Hematopoietic multipotent progenitor cell treated with erythropoietin and hydrocortisone succinate and interleukin-3 and kit ligand, for 15 days (in vitro differentiated cells): Measurements from ENCODE around the gene FBXO21.
A peak's percentile ranks its signal among the peaks of the same experiment; 100 is the strongest.
"Not testable (repeated sequence)": the region's sequence is repeated elsewhere in the genome, so short reads cannot be mapped to it uniquely, and the experiment has no call there.

Source experiments
- DNase-seq: peaks from one replicate; pipeline ENCODE4 v3.0.0-alpha.2; 2015; ENCODE audit warnings: low spot score

The FBXO21 gene

GRCh38 chr12:117134721-117135120 is 55.5 kb downstream of the FBXO21 start:
- DNase-seq, result no peak

- DNase-seq, result no peak
Measured at GRCh38 chr12:117134059-117134458, 56.2 kb downstream of the FBXO21 start.

- no peak for DNase-seq
Measured at GRCh38 chr12:117130801-117131200, 59.5 kb downstream of the FBXO21 start.

- no peak for DNase-seq
Measured at GRCh38 chr12:117129391-117129790, 60.9 kb downstream of the FBXO21 start.

GRCh38 chr12:117127933-117128823 is 62.1 kb downstream of the FBXO21 start:
- DNase-seq, result no peak

GRCh38 chr12:117126335-117126734 is 63.9 kb downstream of the FBXO21 start:
- DNase-seq, result no peak

- DNase-seq, result no peak
Measured at GRCh38 chr12:117125767-117126166, 64.5 kb downstream of the FBXO21 start.

GRCh38 chr12:117125272-117125613 is 65.0 kb downstream of the FBXO21 start:
- no peak for DNase-seq

GRCh38 chr12:117124421-117125271 is 65.6 kb downstream of the FBXO21 start:
- DNase-seq, result no peak

GRCh38 chr12:117121441-117121840 is 68.8 kb downstream of the FBXO21 start:
- DNase-seq, result no peak

GRCh38 chr12:117120787-117121186 is 69.5 kb downstream of the FBXO21 start:
- no peak for DNase-seq

GRCh38 chr12:117119592-117120198 is 70.6 kb downstream of the FBXO21 start:
- DNase-seq, result peak; percentile 74

- DNase-seq, result no peak
Measured at GRCh38 chr12:117118838-117119591, 71.3 kb downstream of the FBXO21 start.

- no peak for DNase-seq
Measured at GRCh38 chr12:117114784-117115183, 75.5 kb downstream of the FBXO21 start.

GRCh38 chr12:117113231-117113630 is 77.0 kb downstream of the FBXO21 start:
- no peak for DNase-seq

GRCh38 chr12:117111821-117112595 is 78.3 kb downstream of the FBXO21 start:
- DNase-seq, result no peak

- DNase-seq, result no peak
Measured at GRCh38 chr12:117111386-117111785, 78.9 kb downstream of the FBXO21 start.

GRCh38 chr12:117109943-117110635 is 80.2 kb downstream of the FBXO21 start:
- DNase-seq, result no peak

GRCh38 chr12:117105902-117106301 is 84.4 kb downstream of the FBXO21 start:
- DNase-seq, result no peak

- not testable (repeated sequence) for DNase-seq
Measured at GRCh38 chr12:117104003-117104402, 86.3 kb downstream of the FBXO21 start.

GRCh38 chr12:117102800-117103181 is 87.5 kb downstream of the FBXO21 start:
- no peak for DNase-seq
